B cell (primary cell): ENCODE measurements around the gene PICK1.

Experiments
- EZH2 ChIP-seq: IDR thresholded peaks from 2 replicates; pipeline ENCODE4 v1.6.1; 2012; ENCODE audit warnings: borderline replicate concordance, low read depth, mild to moderate bottlenecking, moderate library complexity, low read length; ENCODE audit not compliant: insufficient read depth, poor library complexity, severe bottlenecking
- TF ChIP-seq, protein P1 (sequence below): fragments of 200-600 bp; IDR thresholded peaks from one replicate; pipeline ENCODE4 v1.8.0; 2022; ENCODE audit warnings: antibody characterized with exemption, mild to moderate bottlenecking

DNA sequence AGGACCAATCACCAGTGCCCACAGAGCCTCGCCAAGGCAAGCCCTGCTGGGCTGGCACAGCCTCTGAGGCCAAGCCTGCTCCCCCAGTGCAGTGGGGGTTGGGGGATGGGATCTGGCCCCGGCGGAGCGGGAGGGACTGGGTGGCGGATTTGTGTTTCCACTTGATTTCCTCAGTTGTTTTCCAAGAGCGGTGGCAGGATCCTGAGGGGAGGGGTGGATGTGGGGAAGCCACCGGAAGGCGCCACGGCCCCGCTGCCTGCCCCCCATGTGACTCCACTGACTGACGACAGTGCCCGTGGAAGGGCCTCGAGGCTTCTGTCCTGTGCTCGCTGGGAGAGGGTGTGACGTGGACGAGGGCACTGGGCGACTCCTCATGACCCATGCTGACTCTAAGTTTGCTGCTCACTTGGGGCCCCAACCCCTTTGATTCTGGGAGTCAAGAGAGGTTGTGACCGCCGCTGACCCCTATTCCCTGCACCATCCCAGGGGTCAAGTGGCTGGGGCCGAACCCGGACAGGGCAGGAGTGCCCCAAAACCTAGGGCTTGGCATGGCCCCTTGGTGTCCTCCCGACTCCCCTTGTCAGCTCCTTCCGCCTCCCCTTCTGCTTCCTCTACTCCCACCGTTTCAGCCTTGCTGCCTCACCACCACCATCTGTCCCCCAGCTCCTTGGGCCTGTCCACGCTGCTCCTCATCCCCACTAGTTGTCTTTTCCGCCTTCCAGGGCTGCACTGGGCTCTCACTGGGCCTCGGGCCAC is 23.5 kb upstream of the PICK1 start:
- TF ChIP-seq, protein P1, sequence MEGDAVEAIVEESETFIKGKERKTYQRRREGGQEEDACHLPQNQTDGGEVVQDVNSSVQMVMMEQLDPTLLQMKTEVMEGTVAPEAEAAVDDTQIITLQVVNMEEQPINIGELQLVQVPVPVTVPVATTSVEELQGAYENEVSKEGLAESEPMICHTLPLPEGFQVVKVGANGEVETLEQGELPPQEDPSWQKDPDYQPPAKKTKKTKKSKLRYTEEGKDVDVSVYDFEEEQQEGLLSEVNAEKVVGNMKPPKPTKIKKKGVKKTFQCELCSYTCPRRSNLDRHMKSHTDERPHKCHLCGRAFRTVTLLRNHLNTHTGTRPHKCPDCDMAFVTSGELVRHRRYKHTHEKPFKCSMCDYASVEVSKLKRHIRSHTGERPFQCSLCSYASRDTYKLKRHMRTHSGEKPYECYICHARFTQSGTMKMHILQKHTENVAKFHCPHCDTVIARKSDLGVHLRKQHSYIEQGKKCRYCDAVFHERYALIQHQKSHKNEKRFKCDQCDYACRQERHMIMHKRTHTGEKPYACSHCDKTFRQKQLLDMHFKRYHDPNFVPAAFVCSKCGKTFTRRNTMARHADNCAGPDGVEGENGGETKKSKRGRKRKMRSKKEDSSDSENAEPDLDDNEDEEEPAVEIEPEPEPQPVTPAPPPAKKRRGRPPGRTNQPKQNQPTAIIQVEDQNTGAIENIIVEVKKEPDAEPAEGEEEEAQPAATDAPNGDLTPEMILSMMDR = no peak
- no peak for TF ChIP-seq EZH2
